ENCODE measurements around the gene BCL7A. TPM values are rescaled to one million over a fixed set of nuclear protein-coding genes. Genes with fewer than 3 reads are reported as not detected.

BCL7A gene
- total RNA-seq, 6 experiments from 2014 or later, result 2.6 to 3.8 (median 3.4) TPM

DNA sequence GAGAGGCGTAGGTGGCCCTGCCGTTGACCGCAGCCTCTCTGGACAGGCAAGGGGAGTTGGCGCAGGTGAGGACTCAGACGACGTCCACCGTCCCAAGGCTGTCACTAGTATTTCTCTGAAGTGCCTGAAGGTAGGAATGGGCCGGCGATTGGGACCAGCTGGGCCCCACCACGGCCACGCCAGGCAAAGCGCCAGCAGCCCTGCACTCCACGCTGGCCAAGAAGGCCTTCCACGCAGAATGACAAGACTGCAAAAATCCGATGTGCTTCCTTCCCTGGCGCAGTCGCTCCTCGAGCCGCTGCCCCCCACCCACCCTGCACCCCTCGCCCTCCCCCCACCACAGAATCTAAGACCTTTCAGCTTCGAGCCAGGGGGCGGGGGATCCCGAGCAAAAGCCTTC, 39.6 kb downstream of the BCL7A start:
- TF ChIP-seq, protein P1, sequence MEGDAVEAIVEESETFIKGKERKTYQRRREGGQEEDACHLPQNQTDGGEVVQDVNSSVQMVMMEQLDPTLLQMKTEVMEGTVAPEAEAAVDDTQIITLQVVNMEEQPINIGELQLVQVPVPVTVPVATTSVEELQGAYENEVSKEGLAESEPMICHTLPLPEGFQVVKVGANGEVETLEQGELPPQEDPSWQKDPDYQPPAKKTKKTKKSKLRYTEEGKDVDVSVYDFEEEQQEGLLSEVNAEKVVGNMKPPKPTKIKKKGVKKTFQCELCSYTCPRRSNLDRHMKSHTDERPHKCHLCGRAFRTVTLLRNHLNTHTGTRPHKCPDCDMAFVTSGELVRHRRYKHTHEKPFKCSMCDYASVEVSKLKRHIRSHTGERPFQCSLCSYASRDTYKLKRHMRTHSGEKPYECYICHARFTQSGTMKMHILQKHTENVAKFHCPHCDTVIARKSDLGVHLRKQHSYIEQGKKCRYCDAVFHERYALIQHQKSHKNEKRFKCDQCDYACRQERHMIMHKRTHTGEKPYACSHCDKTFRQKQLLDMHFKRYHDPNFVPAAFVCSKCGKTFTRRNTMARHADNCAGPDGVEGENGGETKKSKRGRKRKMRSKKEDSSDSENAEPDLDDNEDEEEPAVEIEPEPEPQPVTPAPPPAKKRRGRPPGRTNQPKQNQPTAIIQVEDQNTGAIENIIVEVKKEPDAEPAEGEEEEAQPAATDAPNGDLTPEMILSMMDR (IDR thresholded peaks at IDR 0.05), result no peak
- Mint-ChIP-seq H3K4me1 (ENCODE audit: low read depth) (peaks cover 38% of the 10 kb centered on the region), H3K27ac (no peak overlapping the region), H3K4me3 (no peak overlapping the region), H3K9me3 (no peaks in the 10 kb centered on the region), H3K27me3 (ENCODE audit: insufficient read depth) (peaks cover 2% of the 10 kb centered on the region; the same call in 1 of the 2 replicates), H3K36me3 (ENCODE audit: low read depth) (no peaks in the 10 kb centered on the region; the same call in 1 of the 2 replicates)
- no peak for DNase-seq

- TF ChIP-seq, protein P1 (IDR thresholded peaks at IDR 0.05), result no peak
- Mint-ChIP-seq H3K4me1 (ENCODE audit: low read depth) (peaks cover 32% of the 10 kb centered on the region), H3K9me3 (no peaks in the 10 kb centered on the region), H3K4me3 (peak overlapping the region; percentile 52), H3K36me3 (ENCODE audit: low read depth) (no peaks in the 10 kb centered on the region), H3K27ac (peak overlapping the region; percentile 93), H3K27me3 (ENCODE audit: insufficient read depth) (peaks cover 2% of the 10 kb centered on the region; the same call in 1 of the 2 replicates)
- DNase-seq, result peak; percentile 27
Observed at GRCh38 chr12:122062832-122063693, 41.4 kb downstream of the BCL7A start.

DNA sequence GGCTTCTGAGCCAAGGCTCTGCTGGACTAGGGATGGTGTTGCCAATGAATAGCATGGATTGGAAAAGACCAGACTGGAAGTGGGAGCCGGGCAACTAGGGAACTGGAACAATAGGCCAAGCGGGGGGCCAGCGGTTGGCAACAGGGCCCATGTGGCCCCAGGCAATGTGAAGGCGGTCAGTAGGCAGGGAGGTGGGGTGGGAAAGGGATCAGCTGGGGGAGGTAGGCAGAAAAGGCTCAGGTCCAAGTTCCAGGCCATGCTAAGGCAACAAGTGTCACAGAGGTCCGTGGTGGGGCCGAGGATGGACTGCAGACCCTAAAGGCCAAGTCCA, 42.0 kb downstream of the BCL7A start:
- DNase-seq, result no peak
- peak overlapping the region; percentile 52; the same call in 1 of the 2 replicates for H3K4me3 Mint-ChIP-seq
- H3K36me3 Mint-ChIP-seq (ENCODE audit: low read depth), result no peaks in the 10 kb centered on the region
- TF ChIP-seq, protein P1 (IDR thresholded peaks at IDR 0.05), result no peak
- H3K27ac Mint-ChIP-seq, result peak overlapping the region; percentile 93
- H3K4me1 Mint-ChIP-seq (ENCODE audit: low read depth), result peaks cover 32% of the 10 kb centered on the region
- H3K9me3 Mint-ChIP-seq, result no peaks in the 10 kb centered on the region
- peaks cover 2% of the 10 kb centered on the region; the same call in 1 of the 2 replicates for H3K27me3 Mint-ChIP-seq (ENCODE audit: insufficient read depth)

GRCh38 chr12:122064025-122064777, 42.5 kb downstream of the BCL7A start:
- no peaks in the 10 kb centered on the region for H3K36me3 Mint-ChIP-seq (ENCODE audit: low read depth)
- DNase-seq, result peak; percentile 66
- H3K27me3 Mint-ChIP-seq (ENCODE audit: insufficient read depth), result peaks cover 2% of the 10 kb centered on the region; the same call in 1 of the 2 replicates
- TF ChIP-seq, protein P1 (IDR thresholded peaks at IDR 0.05), result peak; percentile 58
- H3K27ac Mint-ChIP-seq, result peak overlapping the region; percentile 93
- peak overlapping the region; percentile 80; the same call in 1 of the 2 replicates for H3K4me3 Mint-ChIP-seq
- H3K9me3 Mint-ChIP-seq, result no peaks in the 10 kb centered on the region
- H3K4me1 Mint-ChIP-seq (ENCODE audit: low read depth), result peaks cover 32% of the 10 kb centered on the region

DNA sequence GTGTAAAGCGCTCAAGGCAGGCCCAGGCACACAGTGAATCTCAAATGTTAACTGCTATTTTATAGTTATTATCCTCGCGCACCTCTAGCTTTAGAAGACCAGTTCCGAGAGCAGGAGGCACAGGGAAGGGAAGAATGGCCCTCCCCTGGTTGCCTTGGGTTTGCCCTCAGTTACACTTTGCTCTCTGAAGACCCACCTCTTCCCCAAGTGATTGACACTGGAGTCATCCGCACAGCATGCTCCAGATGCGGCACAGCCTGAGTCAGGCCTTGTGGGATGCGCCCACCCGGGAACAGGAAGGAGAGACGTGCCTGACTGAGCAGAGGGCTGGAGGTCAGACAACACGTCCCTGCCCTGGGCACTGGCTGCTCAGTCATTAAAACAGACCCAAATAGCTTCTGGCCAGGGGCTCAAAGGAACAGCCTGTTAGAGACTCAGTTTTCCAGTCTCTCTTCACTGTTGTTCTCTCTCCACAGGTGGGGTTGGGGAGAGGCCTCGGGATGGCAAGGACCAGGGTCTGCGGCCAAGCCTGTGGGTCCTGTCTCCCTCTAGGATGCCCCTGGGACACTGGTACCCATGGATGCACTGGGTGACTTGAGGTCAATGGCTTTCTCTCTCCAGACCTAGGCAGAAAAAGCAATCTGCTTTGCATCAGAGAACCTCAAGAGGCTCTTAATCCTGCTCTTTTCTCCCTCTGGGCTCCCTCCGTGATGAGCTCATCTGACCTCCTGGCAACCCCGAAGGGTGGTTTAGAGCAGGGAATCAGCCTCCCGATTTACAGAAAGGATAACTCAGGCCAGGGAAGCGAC, 43.3 kb downstream of the BCL7A start:
- Mint-ChIP-seq H3K27ac (peak overlapping the region; percentile 93), H3K27me3 (ENCODE audit: insufficient read depth) (peaks cover 2% of the 10 kb centered on the region; the same call in 1 of the 2 replicates), H3K9me3 (no peaks in the 10 kb centered on the region), H3K4me3 (peak overlapping the region; percentile 80), H3K4me1 (ENCODE audit: low read depth) (peaks cover 32% of the 10 kb centered on the region), H3K36me3 (ENCODE audit: low read depth) (no peaks in the 10 kb centered on the region)
- DNase-seq, result peak; percentile 76
- TF ChIP-seq, protein P1 (IDR thresholded peaks at IDR 0.05), result no peak

All from HFFc6 (cell line).